ENCODE data around the gene MARCHF6.
"Not testable (repeated sequence)": the region's sequence is repeated elsewhere in the genome, so short reads cannot be mapped to it uniquely, and the experiment has no call there.

GRCh38 chr5:10310835-10311570, 42.5 kb upstream of the MARCHF6 start:
- not testable (repeated sequence) for TF ChIP-seq CTCF, POLR2A (IDR thresholded peaks at IDR 0.05)
